Activated CD4-positive, alpha-beta T cell treated with anti-CD3 and anti-CD28 coated beads for 48 hours (primary cell): ENCODE data around the gene TMEM109.

Experiments
- DNase-seq: peaks from one replicate; pipeline ENCODE4 v3.0.0-alpha.2; 2020

Gene TMEM109

GRCh38 chr11:60944490-60945294 lies 30.7 kb downstream of the TMEM109 start:
- no peak for DNase-seq

DNA sequence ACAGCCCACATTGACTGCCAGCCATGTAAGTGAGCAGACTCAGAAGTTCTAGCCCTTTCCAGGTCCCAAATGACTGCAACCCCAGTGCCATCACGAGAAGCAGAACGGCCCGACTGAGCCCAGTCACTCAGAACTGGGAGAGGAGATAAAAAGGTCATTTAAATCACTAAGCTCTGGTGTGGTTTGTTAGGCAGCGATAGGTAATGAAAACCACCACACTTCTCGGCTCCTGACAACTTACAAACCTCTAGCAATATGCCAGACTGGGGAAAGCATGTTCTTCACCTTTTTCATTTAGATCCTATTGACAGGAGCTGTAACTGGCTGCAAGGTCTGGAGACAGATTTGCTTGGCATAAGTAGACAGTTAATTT lies 31.3 kb downstream of the TMEM109 start:
- DNase-seq, result no peak

DNA sequence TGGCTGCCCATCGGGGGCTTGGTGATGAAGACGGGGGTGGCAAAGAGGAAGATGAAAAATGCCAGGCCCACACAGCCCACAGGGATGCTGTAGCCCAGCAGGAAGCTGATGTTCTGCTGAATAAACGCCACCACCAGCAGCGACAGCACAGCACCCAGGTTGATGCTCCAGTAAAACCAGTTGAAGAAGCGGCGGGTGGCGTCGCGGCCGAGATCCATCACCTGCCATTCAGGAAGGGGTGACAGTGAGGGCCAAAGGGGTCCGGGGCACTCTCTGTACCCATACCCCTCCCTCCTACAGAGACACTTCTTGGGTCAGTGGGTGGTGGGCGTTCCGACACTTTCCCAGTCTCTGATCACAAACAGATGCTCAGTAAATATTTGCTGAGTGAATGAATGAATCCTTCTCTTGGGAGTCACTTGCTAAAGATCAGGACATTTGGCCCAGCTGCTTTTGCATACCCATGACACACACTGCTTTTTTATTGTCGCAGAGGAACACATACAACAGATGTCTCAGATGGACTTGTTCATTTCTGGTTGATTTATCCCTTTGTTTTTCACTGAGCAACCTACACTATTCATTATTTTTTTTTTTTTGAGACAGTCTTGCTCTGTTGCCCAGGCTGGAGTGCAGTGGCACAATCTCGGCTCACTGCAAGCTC lies 32.8 kb downstream of the TMEM109 start:
- DNase-seq, result no peak

DNA sequence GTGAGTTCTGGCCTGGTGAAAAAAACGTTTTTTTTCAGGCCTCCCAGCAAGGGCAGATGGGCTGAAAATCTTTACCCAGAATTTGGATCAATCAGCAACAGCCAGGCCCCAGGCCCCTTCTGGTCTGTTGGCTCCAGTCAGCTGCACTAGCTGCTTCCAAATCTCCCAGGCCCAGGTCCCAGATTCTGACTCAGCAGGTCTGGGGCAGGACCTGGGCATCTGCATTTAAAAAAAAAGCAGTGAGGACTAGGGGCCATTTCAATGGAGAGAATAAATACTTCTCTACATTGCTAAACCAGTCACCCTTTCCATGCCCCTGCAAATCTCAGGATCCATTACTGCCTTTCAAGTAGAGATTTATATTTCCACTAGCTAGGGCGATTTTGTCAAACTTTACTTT lies 33.7 kb downstream of the TMEM109 start:
- no peak for DNase-seq

GRCh38 chr11:60948250-60948649 lies 34.3 kb downstream of the TMEM109 start:
- no peak for DNase-seq

- no peak for DNase-seq
Observed at GRCh38 chr11:60950024-60950423, 36.1 kb downstream of the TMEM109 start.

DNA sequence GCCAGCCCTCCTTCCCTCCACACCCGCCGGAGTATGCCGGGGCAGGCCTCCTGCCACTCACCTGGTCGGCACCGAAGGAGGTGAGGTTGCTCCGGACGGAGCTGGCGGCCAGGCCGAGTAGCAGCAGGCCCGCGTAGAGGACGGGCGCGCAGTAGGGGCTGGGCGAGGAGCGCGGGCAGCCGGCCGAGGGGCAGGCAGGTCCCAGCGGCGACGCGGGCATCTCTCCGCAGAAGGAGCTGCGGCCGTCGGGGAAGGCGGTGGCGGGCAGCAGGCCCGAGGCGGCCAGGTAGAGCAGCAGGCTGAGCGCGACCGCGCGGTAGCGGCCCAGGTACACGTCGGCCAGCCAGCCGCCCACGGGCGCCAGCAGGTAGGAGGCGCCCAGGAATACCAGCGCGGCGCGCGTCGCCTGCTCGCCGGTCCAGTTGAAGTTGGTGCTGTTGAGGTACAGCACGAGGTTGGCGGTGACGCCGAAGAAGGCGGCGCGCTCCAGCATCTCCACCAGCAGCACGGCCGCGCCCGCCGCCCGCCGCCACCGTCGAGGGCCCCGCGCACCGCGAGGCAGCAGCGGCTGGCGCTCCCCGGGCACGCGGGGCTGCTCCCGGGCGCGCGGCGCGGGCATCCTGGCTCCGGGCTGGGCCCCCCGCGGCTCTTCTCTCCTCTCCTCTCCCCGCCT lies 37.1 kb downstream of the TMEM109 start:
- DNase-seq, result peak; percentile 44

- no peak for DNase-seq
Observed at GRCh38 chr11:60951606-60951903, 37.6 kb downstream of the TMEM109 start.

GRCh38 chr11:60951904-60952741 lies 38.2 kb downstream of the TMEM109 start, which contains the start of gene SLC15A3:
Gene SLC15A3, minus strand, starts transcription at chr11:60952176. Its CDS starts 625 bp downstream, at chr11:60951551.
- peak; percentile 47 for DNase-seq

- DNase-seq, result no peak
Observed at GRCh38 chr11:60952742-60953170, 38.8 kb downstream of the TMEM109 start.

DNA sequence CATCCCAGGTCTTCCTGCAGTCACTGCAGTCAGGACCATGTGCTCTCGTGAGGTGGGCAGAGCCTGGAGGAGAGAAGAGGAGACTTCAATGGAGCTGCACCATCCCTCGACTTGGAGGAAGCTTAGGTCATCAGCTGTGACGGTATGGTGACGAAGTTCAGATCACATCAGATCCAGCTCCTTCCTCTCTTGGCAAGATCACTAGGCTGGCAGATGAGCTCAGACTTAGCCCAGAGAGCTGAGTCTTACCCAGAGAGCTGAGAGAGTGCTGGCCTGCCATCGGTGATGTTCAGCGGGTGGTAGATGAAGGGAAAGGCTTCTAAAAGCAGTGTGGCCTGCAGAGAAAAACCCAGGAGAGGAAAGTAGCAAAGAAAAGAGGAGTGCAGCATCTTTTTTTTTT lies 39.8 kb downstream of the TMEM109 start:
- no peak for DNase-seq

DNA sequence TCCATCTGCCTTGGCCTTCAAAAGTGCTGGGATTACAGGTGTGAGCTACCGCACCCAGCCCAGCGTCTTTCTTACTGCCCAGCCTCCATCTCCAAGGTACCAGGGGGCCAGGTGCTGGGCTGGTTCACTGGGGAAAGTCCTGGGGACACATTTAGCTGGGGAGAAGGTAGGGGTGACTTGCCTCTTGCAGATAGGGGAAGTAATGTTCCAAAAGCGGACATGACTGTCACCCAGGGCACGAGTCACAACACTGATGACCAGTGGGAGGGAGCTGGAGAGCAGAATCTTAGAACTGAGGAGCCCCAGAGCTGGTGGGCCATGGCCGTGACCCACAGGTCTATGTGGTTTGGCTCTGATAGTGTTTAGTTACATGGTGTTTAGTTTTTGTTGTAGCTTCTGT lies 40.5 kb downstream of the TMEM109 start:
- DNase-seq, result no peak

DNA sequence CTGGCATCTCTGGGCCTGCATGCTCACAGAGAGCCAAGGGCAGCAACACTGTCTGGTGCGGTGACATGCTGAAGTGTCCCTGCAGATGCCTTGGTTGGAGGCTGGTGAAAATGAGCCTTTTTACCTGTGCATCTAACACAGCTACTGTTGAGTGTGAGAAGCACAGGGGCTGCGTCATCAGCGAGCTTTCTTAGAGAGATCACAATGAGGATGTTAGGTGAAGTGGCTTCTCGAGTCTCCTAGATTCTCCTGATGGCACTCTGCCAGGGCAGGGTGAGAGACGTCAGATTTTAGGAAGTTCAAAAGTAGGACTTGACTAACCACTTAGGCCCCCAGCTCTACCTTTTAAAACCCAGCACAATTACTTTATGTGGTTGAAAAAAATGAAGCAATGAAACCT lies 41.6 kb downstream of the TMEM109 start:
- DNase-seq, result no peak

DNA sequence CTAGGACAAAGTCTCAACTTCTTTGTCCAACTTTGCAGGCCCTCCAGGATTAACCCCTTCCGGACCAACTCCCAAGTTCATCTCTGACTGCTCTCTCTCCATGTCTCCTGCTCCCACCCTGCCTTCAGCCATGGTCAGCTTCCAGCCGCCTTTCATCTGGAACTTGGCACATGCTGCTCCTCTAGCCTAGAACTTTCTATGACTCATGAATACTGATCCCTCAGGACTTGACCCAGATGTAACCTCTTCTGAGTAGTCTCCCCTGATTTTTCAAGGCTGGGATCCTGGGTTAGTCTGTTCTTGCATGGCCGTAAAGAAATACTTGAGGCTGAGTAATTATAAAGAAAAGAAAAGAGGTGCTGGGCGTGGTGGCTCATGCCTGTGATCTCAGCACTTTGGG lies 43.2 kb downstream of the TMEM109 start:
- DNase-seq, result no peak

DNA sequence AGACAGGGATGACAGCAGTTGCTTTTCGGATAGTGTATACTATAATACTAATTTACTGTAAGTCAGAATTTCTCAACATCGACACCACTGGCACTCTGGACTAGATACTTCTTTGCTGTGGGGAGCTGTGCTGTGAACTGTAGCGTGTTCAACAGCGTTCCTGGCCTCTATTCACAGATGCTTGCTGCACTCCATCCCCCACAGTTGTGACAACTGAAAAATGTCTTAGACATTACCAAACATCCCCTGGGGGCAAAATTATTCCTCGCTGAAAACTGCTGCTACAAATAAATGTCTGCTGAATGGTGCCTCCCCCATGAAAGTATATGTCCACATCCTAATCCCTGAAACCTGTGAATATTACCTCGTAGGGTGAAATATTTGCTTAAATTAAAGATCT lies 45.5 kb downstream of the TMEM109 start:
- DNase-seq, result no peak

GRCh38 chr11:60960405-60960804 lies 46.4 kb downstream of the TMEM109 start:
- DNase-seq, result no peak

DNA sequence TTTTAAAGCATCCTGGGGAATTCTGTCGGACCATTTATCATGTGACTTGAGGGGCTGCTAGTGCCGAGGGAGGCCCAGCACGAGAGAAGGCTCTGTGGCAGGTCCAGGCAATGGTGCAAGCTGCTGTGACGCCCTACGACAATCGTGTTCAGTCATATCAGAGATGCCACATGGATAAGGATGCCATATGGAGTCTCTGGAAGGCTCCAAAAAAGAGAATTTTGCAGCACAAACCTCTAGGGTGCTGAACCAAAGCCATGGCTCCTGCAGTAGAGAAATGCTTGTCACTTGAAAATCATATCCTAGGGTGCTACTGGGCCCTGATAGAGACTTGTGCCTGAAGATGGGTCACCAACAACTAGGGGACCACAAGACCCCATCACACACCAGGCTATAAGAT lies 50.8 kb downstream of the TMEM109 start:
- DNase-seq, result no peak

GRCh38 chr11:60966890-60967289 lies 52.9 kb downstream of the TMEM109 start:
- no peak for DNase-seq

DNA sequence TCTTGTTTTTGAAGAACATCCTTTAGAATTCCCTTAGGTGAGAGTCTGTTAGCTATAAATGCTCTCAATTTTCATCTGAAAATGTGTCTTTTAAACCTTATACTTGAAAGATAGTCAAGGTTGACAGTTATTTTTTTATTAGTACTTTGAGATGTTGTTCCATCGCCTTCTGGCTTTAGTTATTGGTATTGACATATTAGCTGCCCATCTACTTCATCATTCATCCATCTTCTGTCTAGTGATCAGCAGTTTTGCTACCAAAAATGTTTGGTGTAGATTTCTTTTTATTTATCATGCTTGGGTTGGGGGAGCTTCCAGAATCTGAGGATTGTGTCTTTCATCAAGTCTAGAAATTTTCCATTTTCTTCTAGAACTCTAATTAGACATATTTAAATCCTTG lies 54.3 kb downstream of the TMEM109 start:
- DNase-seq, result no peak

GRCh38 chr11:60970369-60970774 lies 56.4 kb downstream of the TMEM109 start:
- peak; percentile 90 for DNase-seq

DNA sequence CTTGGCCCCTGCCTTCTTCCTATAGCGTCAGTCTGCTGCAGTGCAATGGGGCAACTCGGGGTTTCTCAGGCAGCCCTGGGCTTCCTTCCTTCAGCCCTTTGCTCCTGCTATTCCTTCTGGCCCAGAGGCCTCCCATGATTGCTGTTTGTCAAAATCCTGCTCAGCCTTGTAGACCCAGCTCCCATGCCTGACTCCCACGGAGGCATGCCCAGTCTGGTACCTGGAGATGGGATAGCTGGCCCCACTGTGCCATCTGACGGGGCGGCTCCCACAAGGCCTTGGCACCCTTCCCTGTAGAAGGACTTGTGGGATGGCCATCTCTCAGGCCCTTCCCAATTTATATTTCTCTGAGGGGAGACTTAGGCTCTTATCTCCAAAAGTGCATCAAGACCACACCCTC lies 56.9 kb downstream of the TMEM109 start:
- DNase-seq, result no peak

GRCh38 chr11:60971520-60971919 lies 57.6 kb downstream of the TMEM109 start, which contains the start of gene CD6:
Gene CD6, plus strand, starts transcription at chr11:60971680. Its CDS starts 186 bp downstream, at chr11:60971866.
- peak; percentile 72 for DNase-seq
